AG04450 (cell line): Measurements from ENCODE around the gene PTPRJ. TPM values are rescaled to one million over a fixed set of nuclear protein-coding genes. Genes with fewer than 3 reads are reported as not detected.
"Not testable (repeated sequence)": the region's sequence is repeated elsewhere in the genome, so short reads cannot be mapped to it uniquely, and the experiment has no call there.

Experiments
- CTCF ChIA-PET: fragments of 300-600, 350-600 bp; formaldehyde crosslinking; extraction: SDS; loops from one replicate; lab custom pipeline; 2022; ENCODE audit warnings: antibody characterized with exemption, inconsistent platforms; lab: Charles Lee
- POLR2A ChIA-PET: fragments of 350-600 bp; formaldehyde crosslinking; extraction: SDS; loops from one replicate; lab custom pipeline; 2021; ENCODE audit warnings: antibody characterized with exemption, inconsistent platforms; lab: Yijun Ruan, JAX
- DNase-seq: peaks from one replicate; pipeline ENCODE4 v3.0.0-alpha.2; 2011; ENCODE audit warnings: low read depth, low spot score
- H3K27ac ChIP-seq: one replicate; pipeline ENCODE4 v1.5.1; 2012; ENCODE audit warnings: low read depth, low read length, control low read depth
- H3K27me3 ChIP-seq: one replicate; pipeline ENCODE4 v1.6.0; 2012; ENCODE audit warnings: low read length; ENCODE audit not compliant: control insufficient read depth, insufficient read depth
- H3K4me3 ChIP-seq: 2 replicates; pipeline ENCODE4 v1.5.1; 2011; ENCODE audit warnings: mild to moderate bottlenecking, low read depth, low read length, control low read depth
- H3K9me3 ChIP-seq: 2 replicates; pipeline ENCODE4 v1.5.1; 2012; ENCODE audit warnings: low read length; ENCODE audit not compliant: control insufficient read depth, insufficient read depth
- polyA plus RNA-seq: library from polyadenylated mRNA; depleted of rRNA; stranded (reverse); fragments of >200 nt; gene quantifications from 2 replicates; pipeline ENCODE4 v1.2.3, GENCODE V29; 2011
- TF ChIP-seq, protein P1 (sequence below): IDR thresholded peaks from 2 replicates; pipeline ENCODE4 v1.5.1; 2011; ENCODE audit warnings: low read depth, low read length, control low read depth, inconsistent platforms

Gene PTPRJ
- polyA plus RNA-seq, 1 experiment: 5.2 TPM

DNA sequence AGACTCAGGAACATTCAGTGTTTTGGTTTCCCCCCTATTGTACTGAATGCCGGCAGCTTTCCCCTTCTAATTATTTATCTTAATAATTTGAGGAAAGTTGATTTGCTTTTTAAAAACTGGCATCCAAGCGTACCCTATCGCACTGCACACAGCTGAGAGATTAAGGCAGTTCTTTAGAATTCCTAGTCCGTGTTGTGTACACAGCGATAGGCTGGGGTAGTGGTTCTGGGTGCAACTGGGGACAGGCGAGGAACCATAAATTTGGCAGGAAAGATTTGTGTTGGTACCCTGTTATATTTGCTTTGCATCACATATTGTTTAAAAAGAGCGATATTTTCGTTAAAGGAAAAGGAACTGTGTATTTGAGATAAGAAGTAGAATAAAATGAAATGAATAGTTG, 39.2 kb downstream of the PTPRJ start:
- DNase-seq: no peak
- no peak overlapping the region for H3K27ac ChIP-seq
- H3K9me3 ChIP-seq: no peaks in the 10 kb centered on the region
- CTCF ChIA-PET: no interaction called here
- H3K27me3 ChIP-seq: no peaks in the 10 kb centered on the region
- POLR2A ChIA-PET: no interaction called here
- H3K4me3 ChIP-seq: no peak overlapping the region
- TF ChIP-seq, protein P1, sequence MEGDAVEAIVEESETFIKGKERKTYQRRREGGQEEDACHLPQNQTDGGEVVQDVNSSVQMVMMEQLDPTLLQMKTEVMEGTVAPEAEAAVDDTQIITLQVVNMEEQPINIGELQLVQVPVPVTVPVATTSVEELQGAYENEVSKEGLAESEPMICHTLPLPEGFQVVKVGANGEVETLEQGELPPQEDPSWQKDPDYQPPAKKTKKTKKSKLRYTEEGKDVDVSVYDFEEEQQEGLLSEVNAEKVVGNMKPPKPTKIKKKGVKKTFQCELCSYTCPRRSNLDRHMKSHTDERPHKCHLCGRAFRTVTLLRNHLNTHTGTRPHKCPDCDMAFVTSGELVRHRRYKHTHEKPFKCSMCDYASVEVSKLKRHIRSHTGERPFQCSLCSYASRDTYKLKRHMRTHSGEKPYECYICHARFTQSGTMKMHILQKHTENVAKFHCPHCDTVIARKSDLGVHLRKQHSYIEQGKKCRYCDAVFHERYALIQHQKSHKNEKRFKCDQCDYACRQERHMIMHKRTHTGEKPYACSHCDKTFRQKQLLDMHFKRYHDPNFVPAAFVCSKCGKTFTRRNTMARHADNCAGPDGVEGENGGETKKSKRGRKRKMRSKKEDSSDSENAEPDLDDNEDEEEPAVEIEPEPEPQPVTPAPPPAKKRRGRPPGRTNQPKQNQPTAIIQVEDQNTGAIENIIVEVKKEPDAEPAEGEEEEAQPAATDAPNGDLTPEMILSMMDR: no peak

GRCh38 chr11:48020092-48020755, 39.9 kb downstream of the PTPRJ start:
- ChIA-PET POLR2A (no interaction called here), CTCF (no interaction called here)
- H3K9me3 ChIP-seq: no peaks in the 10 kb centered on the region
- TF ChIP-seq, protein P1: no peak
- no peaks in the 10 kb centered on the region for H3K27me3 ChIP-seq
- H3K4me3 ChIP-seq: no peak overlapping the region
- no peak overlapping the region for H3K27ac ChIP-seq
- no peak for DNase-seq

- H3K4me3 ChIP-seq, CTCF ChIA-PET, H3K27me3 ChIP-seq, POLR2A ChIA-PET, H3K9me3 ChIP-seq, H3K27ac ChIP-seq, DNase-seq: not testable (repeated sequence)
Measured at GRCh38 chr11:48021201-48021820, 41.0 kb downstream of the PTPRJ start.

- H3K9me3 ChIP-seq: no peaks in the 10 kb centered on the region
- CTCF ChIA-PET: no interaction called here
- POLR2A ChIA-PET: no interaction called here
Measured at GRCh38 chr11:48022445-48022844, 42.1 kb downstream of the PTPRJ start.

DNA sequence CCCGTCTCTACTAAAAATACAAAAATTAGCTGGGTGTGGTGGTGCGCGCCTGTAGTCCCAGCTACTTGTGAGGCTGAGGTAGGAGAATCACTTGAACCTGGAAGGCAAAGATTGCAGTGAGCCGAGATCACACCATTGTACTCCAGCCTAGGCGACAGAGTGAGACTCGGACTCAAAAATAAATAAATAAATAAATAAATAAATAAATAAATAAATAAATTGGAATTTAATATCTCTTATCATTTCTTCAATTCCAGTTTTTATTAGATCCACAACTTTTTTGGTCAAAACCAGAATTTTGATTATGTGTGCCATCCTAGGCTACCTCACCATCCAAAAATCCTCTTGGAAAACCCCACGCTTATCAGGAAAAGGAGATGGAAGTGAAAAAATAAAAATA, 43.2 kb downstream of the PTPRJ start:
- CTCF ChIA-PET, DNase-seq, POLR2A ChIA-PET: not testable (repeated sequence)

More at GRCh38 chr11:48022445-48022844, 42.1 kb downstream of the PTPRJ start:
- DNase-seq: no peak
- no peak overlapping the region for H3K4me3 ChIP-seq
- TF ChIP-seq, protein P1: no peak
- no peak overlapping the region for H3K27ac ChIP-seq
- H3K27me3 ChIP-seq: no peaks in the 10 kb centered on the region

GRCh38 chr11:48024635-48025071, 44.3 kb downstream of the PTPRJ start:
- no peak for DNase-seq
- Histone ChIP-seq H3K27ac (no peak overlapping the region), H3K4me3 (no peak overlapping the region), H3K27me3 (no peaks in the 10 kb centered on the region), H3K9me3 (no peaks in the 10 kb centered on the region)
- POLR2A ChIA-PET: interaction anchor here (0.6 kb wide), 1 partner anchor 23 kb away, joined by 8 read pairs; no protein-coding TSS in a partner anchor
- TF ChIP-seq, protein P1: no peak
- CTCF ChIA-PET: interaction anchor here (0.5 kb wide), 1 partner anchor 111 kb away, joined by 3 read pairs; no protein-coding TSS in a partner anchor

More for the DNA sequence above, 43.2 kb downstream of the PTPRJ start:
- not testable (repeated sequence) for H3K27ac ChIP-seq, H3K27me3 ChIP-seq, H3K4me3 ChIP-seq, H3K9me3 ChIP-seq
